HEK293 (cell line): ENCODE results near the gene ALOXE3.
"Not testable (repeated sequence)": the region's sequence is repeated elsewhere in the genome, so short reads cannot be mapped to it uniquely, and the experiment has no call there.

ENCODE experiments used
- CTCF ChIA-PET: fragments of 350-600 bp; formaldehyde crosslinking; extraction: SDS; loops from one replicate; lab custom pipeline; 2021; ENCODE audit warnings: antibody characterized with exemption; lab: Yijun Ruan, JAX
- POLR2A ChIA-PET: fragments of 300-600 bp; formaldehyde crosslinking; extraction: SDS; loops from one replicate; lab custom pipeline; 2020; ENCODE audit warnings: antibody characterized with exemption, inconsistent platforms; lab: Yijun Ruan, JAX
- H3K27ac ChIP-seq: fragments of 200-500 bp; sonication (Bioruptor generic); 2 replicates; pipeline ENCODE4 v1.5.1; 2014; ENCODE audit warnings: low read depth, low read length, control low read depth, inconsistent platforms; ENCODE audit errors: extremely low read depth
- H3K36me3 ChIP-seq, 2 experiments: fragments of 200-500 bp in 1 of 2; sonication (Bioruptor generic) in 1 of 2; 1 replicate in 1 of 2; 2 replicates in 1 of 2; pipeline ENCODE4 v1.5.1; 2014 to 2017; ENCODE audit warnings: inconsistent platforms in 2 of 2, low read length in 2 of 2; ENCODE audit not compliant: control insufficient read depth in 2 of 2, insufficient read depth in 1 of 2
- H3K4me1 ChIP-seq: fragments of 200-500 bp; sonication (Bioruptor generic); 2 replicates; pipeline ENCODE4 v1.5.1; 2014; ENCODE audit warnings: mild to moderate bottlenecking, low read length, inconsistent platforms; ENCODE audit not compliant: control insufficient read depth, insufficient read depth
- H3K4me3 ChIP-seq: 2 replicates; pipeline ENCODE4 v1.5.1; 2011; ENCODE audit warnings: low read depth, mild to moderate bottlenecking, control low read depth, low read length, moderate library complexity
- H3K9me3 ChIP-seq: fragments of 200-500 bp; sonication (Bioruptor generic); 2 replicates; pipeline ENCODE4 v1.5.1; 2014; ENCODE audit warnings: low read depth, low read length, inconsistent platforms; ENCODE audit not compliant: control insufficient read depth, insufficient read depth
- CTCF ChIP-seq: fragments of 450-650 bp; formaldehyde crosslinking; IDR thresholded peaks from 2 replicates; pipeline ENCODE4 v1.5.1; 2016; ENCODE audit warnings: missing biosample characterization, missing genetic modification characterization
- FEZF1 ChIP-seq: fragments of 450-650 bp; formaldehyde crosslinking; IDR thresholded peaks from 2 replicates; pipeline ENCODE4 v1.5.1; 2016; ENCODE audit warnings: missing biosample characterization, missing genetic modification characterization
- GLI4 ChIP-seq: fragments of 450-650 bp; formaldehyde crosslinking; IDR thresholded peaks from 2 replicates; pipeline ENCODE4 v1.5.1; 2016; ENCODE audit warnings: missing biosample characterization, missing genetic modification characterization
- GLIS1 ChIP-seq: fragments of 450-650 bp; formaldehyde crosslinking; IDR thresholded peaks from 2 replicates; pipeline ENCODE4 v1.5.1; 2016; ENCODE audit warnings: missing biosample characterization, missing genetic modification characterization
- HOXD13 ChIP-seq: sonication (generic); formaldehyde crosslinking; IDR thresholded peaks from 2 replicates; pipeline ENCODE4 v1.8.0; 2022; ENCODE audit warnings: missing genetic modification reagents, borderline replicate concordance
- KLF1 ChIP-seq: fragments of 450-650 bp; formaldehyde crosslinking; IDR thresholded peaks from 2 replicates; pipeline ENCODE4 v1.5.1; 2016; ENCODE audit warnings: missing biosample characterization, missing genetic modification characterization
- KLF16 ChIP-seq: fragments of 450-650 bp; formaldehyde crosslinking; IDR thresholded peaks from 2 replicates; pipeline ENCODE4 v1.5.1; 2017; ENCODE audit warnings: missing biosample characterization, missing genetic modification characterization
- KLF8 ChIP-seq: fragments of 450-650 bp; formaldehyde crosslinking; IDR thresholded peaks from 2 replicates; pipeline ENCODE4 v1.5.1; 2016; ENCODE audit warnings: missing biosample characterization, missing genetic modification characterization
- PATZ1 ChIP-seq: fragments of 450-650 bp; formaldehyde crosslinking; IDR thresholded peaks from 2 replicates; pipeline ENCODE4 v1.5.1; 2016; ENCODE audit warnings: missing biosample characterization, missing genetic modification characterization
- SCRT1 ChIP-seq: fragments of 450-650 bp; formaldehyde crosslinking; IDR thresholded peaks from 2 replicates; pipeline ENCODE4 v1.5.1; 2016; ENCODE audit warnings: missing biosample characterization, missing genetic modification characterization, borderline replicate concordance
- SP7 ChIP-seq: fragments of 450-650 bp; formaldehyde crosslinking; IDR thresholded peaks from 2 replicates; pipeline ENCODE4 v1.5.1; 2016; ENCODE audit warnings: missing biosample characterization, missing genetic modification characterization
- WT1 ChIP-seq: fragments of 450-650 bp; formaldehyde crosslinking; IDR thresholded peaks from 2 replicates; pipeline ENCODE4 v1.5.1; 2016; ENCODE audit warnings: missing biosample characterization, missing genetic modification characterization
- YY1 ChIP-seq: fragments of 450-650 bp; formaldehyde crosslinking; IDR thresholded peaks from 2 replicates; pipeline ENCODE4 v1.5.1; 2018; ENCODE audit warnings: missing biosample characterization, missing genetic modification characterization
- YY2 ChIP-seq: fragments of 450-650 bp; formaldehyde crosslinking; IDR thresholded peaks from 2 replicates; pipeline ENCODE4 v1.5.1; 2016; ENCODE audit warnings: missing biosample characterization, missing genetic modification characterization
- ZBTB17 ChIP-seq: fragments of 450-650 bp; formaldehyde crosslinking; IDR thresholded peaks from 2 replicates; pipeline ENCODE4 v1.5.1; 2016; ENCODE audit warnings: missing biosample characterization, missing genetic modification characterization
- ZIC2 ChIP-seq: fragments of 450-650 bp; formaldehyde crosslinking; IDR thresholded peaks from 2 replicates; pipeline ENCODE4 v1.5.1; 2016; ENCODE audit warnings: missing biosample characterization, missing genetic modification characterization
- ZNF140 ChIP-seq: fragments of 450-650 bp; formaldehyde crosslinking; IDR thresholded peaks from 2 replicates; pipeline ENCODE4 v1.5.1; 2016; ENCODE audit warnings: missing biosample characterization, missing genetic modification characterization
- ZNF16 ChIP-seq: fragments of 450-650 bp; formaldehyde crosslinking; IDR thresholded peaks from 2 replicates; pipeline ENCODE4 v1.5.1; 2016; ENCODE audit warnings: low read depth, missing biosample characterization, missing genetic modification characterization
- ZNF174 ChIP-seq: fragments of 450-650 bp; formaldehyde crosslinking; IDR thresholded peaks from 2 replicates; pipeline ENCODE4 v1.5.0; 2017; ENCODE audit warnings: missing biosample characterization, mild to moderate bottlenecking, missing genetic modification characterization
- ZNF239 ChIP-seq: fragments of 450-650 bp; formaldehyde crosslinking; IDR thresholded peaks from 2 replicates; pipeline ENCODE4 v1.5.1; 2016; ENCODE audit warnings: missing biosample characterization, missing genetic modification characterization
- ZNF248 ChIP-seq: fragments of 450-650 bp; formaldehyde crosslinking; IDR thresholded peaks from 2 replicates; pipeline ENCODE4 v1.5.1; 2017; ENCODE audit warnings: missing biosample characterization, missing genetic modification characterization
- ZNF292 ChIP-seq: fragments of 450-650 bp; formaldehyde crosslinking; IDR thresholded peaks from 2 replicates; pipeline ENCODE4 v1.5.1; 2016; ENCODE audit warnings: low read depth, missing biosample characterization, missing genetic modification characterization, borderline replicate concordance
- ZNF341 ChIP-seq: fragments of 450-650 bp; formaldehyde crosslinking; IDR thresholded peaks from 2 replicates; pipeline ENCODE4; 2016; ENCODE audit warnings: low read depth, missing biosample characterization, missing genetic modification characterization
- ZNF366 ChIP-seq: fragments of 450-650 bp; formaldehyde crosslinking; conservative IDR thresholded peaks from 2 replicates; pipeline ENCODE4 v1.5.1; 2016; ENCODE audit warnings: missing biosample characterization, missing genetic modification characterization
- ZNF501 ChIP-seq: fragments of 450-650 bp; formaldehyde crosslinking; IDR thresholded peaks from 2 replicates; pipeline ENCODE4 v1.5.1; 2016; ENCODE audit warnings: missing biosample characterization, missing genetic modification characterization
- ZNF558 ChIP-seq: fragments of 450-650 bp; formaldehyde crosslinking; IDR thresholded peaks from 2 replicates; pipeline ENCODE4 v1.5.1; 2016; ENCODE audit warnings: missing biosample characterization, missing genetic modification characterization
- ZNF561 ChIP-seq: fragments of 450-650 bp; IDR thresholded peaks from 2 replicates; pipeline ENCODE4 v1.5.1; 2018; ENCODE audit warnings: missing biosample characterization, missing genetic modification characterization, borderline replicate concordance
- ZNF580 ChIP-seq: fragments of 450-650 bp; formaldehyde crosslinking; IDR thresholded peaks from 2 replicates; pipeline ENCODE4 v1.5.1; 2016; ENCODE audit warnings: missing biosample characterization, missing genetic modification characterization
- ZNF654 ChIP-seq: fragments of 450-650 bp; formaldehyde crosslinking; IDR thresholded peaks from 2 replicates; pipeline ENCODE4 v1.5.1; 2016; ENCODE audit warnings: low read depth, missing biosample characterization, missing genetic modification characterization
- ZNF660 ChIP-seq: fragments of 450-650 bp; IDR thresholded peaks from 2 replicates; pipeline ENCODE4 v1.5.1; 2018; ENCODE audit warnings: missing biosample characterization, mild to moderate bottlenecking, missing genetic modification characterization
- ZNF747 ChIP-seq: fragments of 450-650 bp; formaldehyde crosslinking; IDR thresholded peaks from 2 replicates; pipeline ENCODE4 v1.5.1; 2016; ENCODE audit warnings: missing biosample characterization, missing genetic modification characterization
- ZNF768 ChIP-seq: fragments of 450-650 bp; formaldehyde crosslinking; IDR thresholded peaks from 2 replicates; pipeline ENCODE4 v1.5.1; 2018; ENCODE audit warnings: missing biosample characterization, mild to moderate bottlenecking, missing genetic modification characterization

ALOXE3 gene

GRCh38 chr17:8062435-8062806 is 55.9 kb downstream of the ALOXE3 start (continued):
- TF ChIP-seq ZNF366 (tag by site-specific recombination) (no peak), ZNF660 (tag by site-specific recombination) (0 out of 2 replicates have a peak, but pooled peaks have one; percentile 36), ZNF16 (no peak), HOXD13 (CRISPR knock-in tag) (no peak), ZNF501 (tag by site-specific recombination) (no peak), ZNF341 (tag by site-specific recombination) (no peak), GLI4 (tag by site-specific recombination) (no peak), ZNF558 (tag by site-specific recombination) (no peak; the same call in 1 of the 2 replicates), ZNF140 (tag by site-specific recombination) (no peak), WT1 (tag by site-specific recombination) (no peak), ZNF580 (tag by site-specific recombination) (no peak), SCRT1 (tag by site-specific recombination) (no peak), ZNF248 (tag by site-specific recombination) (no peak), ZNF561 (tag by site-specific recombination) (no peak; the same call in 1 of the 2 replicates), KLF1 (no peak), ZIC2 (tag by site-specific recombination) (no peak), FEZF1 (tag by site-specific recombination) (peak; percentile 80), SP7 (tag by site-specific recombination) (no peak), ZNF174 (no peak), ZNF292 (no peak), ZNF768 (tag by site-specific recombination) (no peak)

- H3K4me3 ChIP-seq, result not testable (repeated sequence)
- TF ChIP-seq PATZ1 (tag by site-specific recombination), result peak; percentile 36; the same call in 1 of the 2 replicates
- TF ChIP-seq GLIS1 (tag by site-specific recombination), result peak; percentile 73
- TF ChIP-seq, all 188 proteins: peak for 2; not testable (repeated sequence) for 186
- H3K4me1 ChIP-seq, result peaks cover 15% of the 10 kb centered on the region
- not testable (repeated sequence) for H3K9me3 ChIP-seq, H3K36me3 ChIP-seq, H3K27ac ChIP-seq
- POLR2A ChIA-PET, result interaction anchor here (2.3 kb wide), 1 partner anchor 233 kb away, joined by 8 read pairs; the partner anchor contains the start of gene SLC25A35
- CTCF ChIA-PET, result interaction anchor here (0.6 to 7.9 kb wide), 31 partner anchors 8 to 935 kb away, joined by 3 to 214 read pairs (median 5); partner anchors contain the start of genes ALOX12B, ALOXE3, CHD3 and KRABD2
Measured at GRCh38 chr17:8061851-8062250, 56.5 kb downstream of the ALOXE3 start.

- POLR2A ChIA-PET, result interaction anchor here (0.5 to 2.3 kb wide), 6 partner anchors 13 to 235 kb away, joined by 3 to 8 read pairs (median 4); partner anchors contain the start of genes AURKB and SLC25A35
- Histone ChIP-seq H3K4me1 (peaks cover 15% of the 10 kb centered on the region), H3K36me3 (no peaks in the 10 kb centered on the region), H3K27ac (no peak overlapping the region), H3K4me3 (no peak overlapping the region), H3K9me3 (no peaks in the 10 kb centered on the region)
- CTCF ChIA-PET, result interaction anchor here (0.5 to 7.9 kb wide), 60 partner anchors 8 to 1458 kb away, joined by 3 to 214 read pairs (median 4); partner anchors contain the start of genes ALOX12B, ALOXE3, CTC1 and PER1
- TF ChIP-seq YY2 (tag by site-specific recombination) (peak; percentile 67), ZNF654 (tag by site-specific recombination) (peak; percentile 98), KLF8 (tag by site-specific recombination) (0 out of 2 replicates have a peak, but pooled peaks have one; percentile 17), CTCF (tag by site-specific recombination) (0 out of 2 replicates have a peak, but pooled peaks have one; percentile 30), ZNF239 (tag by site-specific recombination) (no peak), ZBTB17 (tag by site-specific recombination) (peak; percentile 41; the same call in 1 of the 2 replicates), YY1 (tag by site-specific recombination) (peak; percentile 86), ZNF747 (tag by site-specific recombination) (no peak), KLF16 (tag by site-specific recombination) (no peak)
Measured at GRCh38 chr17:8060274-8060673, 58.0 kb downstream of the ALOXE3 start.
